ENCODE measurements around the gene CENPK. TPM values are rescaled to one million over a fixed set of nuclear protein-coding genes. Genes with fewer than 3 reads are reported as not detected.
"Not testable (repeated sequence)": the region's sequence is repeated elsewhere in the genome, so short reads cannot be mapped to it uniquely, and the experiment has no call there.

Gene CENPK
- total RNA-seq, 1 experiment from 2014 or later: 42.2 TPM

DNA sequence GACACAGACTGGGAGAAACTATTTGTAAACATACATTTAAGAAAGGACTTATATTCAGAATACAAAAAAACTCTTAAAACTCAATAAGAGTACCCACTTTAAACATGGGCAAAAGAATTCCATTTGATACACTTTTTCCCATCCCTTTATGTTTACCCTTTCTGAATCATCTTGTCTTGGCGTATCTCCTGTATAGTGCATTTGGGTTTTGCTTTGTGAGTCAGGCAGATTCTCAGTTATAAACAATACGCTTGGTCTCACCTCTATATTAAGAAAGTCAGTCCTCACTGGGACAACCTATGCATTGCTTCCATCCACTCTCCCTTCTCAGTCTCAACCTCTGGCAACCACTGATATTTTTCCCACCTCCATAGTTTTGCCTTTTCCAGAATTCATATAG lies 54.0 kb downstream of the CENPK start:
- no peak for DNase-seq (ENCODE audit: low read depth)

DNA sequence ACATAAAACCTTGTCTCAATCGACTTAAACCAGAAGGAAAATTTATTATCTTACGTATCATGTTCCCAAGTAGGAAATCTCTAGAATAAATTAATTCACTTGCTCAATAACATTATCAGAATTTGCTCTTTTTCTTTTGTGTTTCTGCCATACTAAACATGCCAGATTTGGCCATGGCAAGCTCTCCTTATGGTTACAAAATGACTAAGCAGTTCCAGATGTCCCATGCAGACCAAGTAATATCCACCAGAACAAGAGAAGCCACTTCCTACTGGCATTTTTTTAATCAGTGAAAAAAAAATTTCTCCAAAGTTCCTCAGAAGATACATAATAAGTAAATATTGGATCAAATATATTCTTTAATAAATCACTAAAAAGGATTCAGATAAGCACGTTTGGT lies 56.0 kb downstream of the CENPK start:
- peak; percentile 16 for DNase-seq (ENCODE audit: low read depth)

DNA sequence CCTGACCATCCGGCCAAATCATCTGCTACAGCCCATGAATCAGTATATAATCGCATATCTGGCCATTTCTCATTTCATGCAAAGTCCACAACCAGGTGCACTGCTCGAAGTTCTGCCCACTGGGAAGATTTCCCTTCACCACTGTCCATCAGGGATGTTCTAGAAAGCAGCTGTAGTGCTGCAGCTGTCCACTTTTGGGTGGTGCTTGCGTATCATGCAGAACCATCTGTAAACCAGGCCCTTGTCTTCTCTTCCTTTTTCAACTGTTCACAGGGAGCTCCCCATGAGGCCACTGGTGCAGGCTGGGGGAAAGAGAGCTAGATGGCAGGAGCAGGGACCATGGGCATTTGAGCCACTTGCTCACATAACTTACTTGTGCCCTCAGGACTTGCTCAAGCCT lies 73.8 kb downstream of the CENPK start:
- no peak for DNase-seq (ENCODE audit: low read depth)

- not testable (repeated sequence) for DNase-seq (ENCODE audit: low read depth)
These were observed 74.8 kb downstream of the CENPK start for GRCh38 chr5:65488038-65488687.

- DNase-seq (ENCODE audit: low read depth): not testable (repeated sequence)
These were observed 76.2 kb downstream of the CENPK start for GRCh38 chr5:65486803-65487202.

GRCh38 chr5:65485405-65485804 lies 77.6 kb downstream of the CENPK start:
- no peak for DNase-seq (ENCODE audit: low read depth)

- peak; percentile 43 for DNase-seq (ENCODE audit: low read depth)
These were observed 79.2 kb downstream of the CENPK start for GRCh38 chr5:65483546-65484346.

DNA sequence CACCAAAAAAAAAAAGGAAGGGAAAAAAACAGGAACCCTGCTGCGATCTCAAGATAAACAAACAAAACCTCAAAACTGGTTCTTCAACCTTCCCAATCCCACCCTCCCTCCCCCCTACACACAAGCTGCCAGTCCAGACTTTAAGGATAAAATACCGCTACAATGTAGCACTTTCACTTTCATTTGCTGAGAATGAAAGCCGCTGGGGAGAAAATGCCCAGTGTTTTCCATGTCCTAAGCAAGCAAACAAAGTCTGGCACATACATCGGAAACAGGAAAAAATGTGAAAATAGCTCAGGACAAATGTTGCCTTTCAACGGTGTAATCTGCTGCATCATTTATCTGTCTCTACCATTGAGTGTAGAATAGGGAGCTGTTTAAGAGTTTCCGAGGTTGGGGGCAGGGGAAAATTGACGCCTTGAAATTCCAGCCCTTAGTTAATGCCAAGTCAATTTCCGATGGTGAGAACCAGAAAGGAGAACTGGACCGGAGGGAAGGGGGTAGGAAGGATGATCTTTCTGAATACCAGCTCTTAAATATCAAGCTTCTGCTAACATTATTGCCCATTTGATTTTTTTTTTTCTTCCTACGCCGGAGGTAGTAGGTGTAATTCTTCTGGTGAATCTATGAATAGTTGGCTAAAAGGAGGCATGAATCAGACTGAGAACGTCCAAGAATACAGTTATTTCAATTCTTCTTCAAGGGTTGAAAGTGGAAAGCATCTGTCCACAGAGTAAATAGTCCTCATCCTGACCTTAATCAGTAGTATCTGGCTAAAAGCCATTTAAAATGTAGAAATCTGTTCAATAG lies 80.0 kb downstream of the CENPK start:
- peak; percentile 71 for DNase-seq (ENCODE audit: low read depth)

DNA sequence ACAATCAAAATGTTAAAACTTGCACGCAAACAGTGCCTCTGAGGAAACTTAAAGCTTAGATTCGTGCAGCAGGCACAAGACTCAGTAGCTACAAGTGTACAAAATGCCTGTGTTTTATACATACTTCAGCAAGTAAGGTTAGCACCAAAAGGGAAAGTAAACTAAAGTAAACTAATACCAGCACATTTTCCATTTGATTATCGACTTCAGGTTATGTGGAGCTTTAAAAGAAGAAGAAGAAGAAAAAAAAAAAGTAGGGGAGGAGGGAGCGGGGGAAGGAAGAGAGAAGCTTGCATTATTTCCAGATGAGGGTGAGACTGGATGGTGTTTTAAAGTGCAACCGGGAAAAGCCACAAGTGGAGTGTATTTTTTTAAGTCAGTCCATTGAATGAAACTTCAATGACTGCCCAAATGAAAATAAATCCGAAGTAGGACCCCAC lies 80.7 kb downstream of the CENPK start:
- no peak for DNase-seq (ENCODE audit: low read depth)

GRCh38 chr5:65481635-65482295 lies 81.2 kb downstream of the CENPK start, which contains the start of gene ADAMTS6:
TSS of gene ADAMTS6 (minus strand) at chr5:65481920. CDS start at chr5:65473673, 8,247 bp downstream.
- DNase-seq (ENCODE audit: low read depth): peak; percentile 95

DNA sequence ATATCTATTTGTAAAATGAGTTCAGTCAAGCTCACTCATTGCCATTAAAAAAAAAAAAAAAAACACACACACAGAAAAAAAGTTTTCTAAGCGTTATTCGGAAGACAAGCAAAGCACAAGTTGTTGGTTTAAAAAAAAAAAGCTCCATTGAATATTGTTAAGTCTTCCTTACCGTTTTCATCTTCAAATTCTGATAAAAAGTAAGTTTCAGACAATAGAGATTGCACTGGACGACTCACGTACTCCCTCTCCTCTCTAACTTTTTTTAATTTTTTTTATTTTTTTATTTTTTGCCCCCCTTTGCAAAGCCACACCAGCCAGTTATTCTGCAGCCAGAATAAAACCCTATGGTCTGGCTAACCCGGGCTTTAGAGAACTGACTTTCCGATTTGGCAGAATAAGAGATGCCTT lies 81.8 kb downstream of the CENPK start:
- DNase-seq (ENCODE audit: low read depth): peak; percentile 11

DNA sequence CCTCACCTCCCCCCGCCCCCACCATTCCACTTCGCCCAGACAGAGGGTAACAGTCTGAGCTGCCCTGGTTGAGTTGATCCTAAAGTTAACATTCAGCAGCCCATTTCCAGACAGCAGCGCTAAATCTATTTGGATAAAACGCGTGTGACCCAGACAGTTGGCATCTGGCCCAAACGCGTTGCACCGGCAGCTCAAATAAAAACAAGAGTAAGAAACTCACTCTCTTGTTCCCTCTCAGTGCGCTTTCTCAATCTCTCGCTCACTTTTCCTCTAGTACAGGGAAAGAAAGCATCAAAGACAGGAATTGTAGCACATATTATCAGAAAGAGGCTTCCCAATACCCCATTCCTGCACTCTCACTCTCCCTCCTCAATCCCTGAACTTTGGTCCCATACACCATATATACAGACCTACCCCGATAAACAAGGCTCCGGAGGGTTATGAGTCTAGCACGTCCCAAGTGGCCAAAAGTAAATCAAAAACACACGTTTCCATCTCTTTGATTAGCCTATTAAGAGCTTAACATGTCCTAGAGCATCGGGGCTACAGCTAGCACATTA lies 82.6 kb downstream of the CENPK start:
- DNase-seq (ENCODE audit: low read depth): peak; percentile 88

GRCh38 chr5:65479527-65479926 lies 83.4 kb downstream of the CENPK start:
- DNase-seq (ENCODE audit: low read depth): no peak

DNA sequence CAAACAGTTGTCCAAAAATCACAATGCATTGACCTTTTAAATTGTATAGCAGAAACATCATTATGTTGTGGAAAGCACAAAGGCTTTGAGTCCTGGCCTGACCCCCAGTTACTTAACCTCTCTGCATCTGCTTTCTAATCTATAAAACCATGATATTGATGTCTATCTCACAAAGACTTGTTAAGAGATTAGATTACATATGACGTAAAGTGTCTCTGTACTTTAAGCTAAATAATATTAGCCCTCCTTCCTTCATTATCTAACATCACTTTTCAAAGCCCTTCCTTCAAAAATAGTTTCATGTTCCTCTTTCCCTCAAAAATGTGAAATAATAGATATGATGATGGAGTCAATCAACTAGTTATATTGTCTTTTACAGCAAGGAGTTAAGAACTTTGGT lies 84.6 kb downstream of the CENPK start:
- no peak for DNase-seq (ENCODE audit: low read depth)

DNA sequence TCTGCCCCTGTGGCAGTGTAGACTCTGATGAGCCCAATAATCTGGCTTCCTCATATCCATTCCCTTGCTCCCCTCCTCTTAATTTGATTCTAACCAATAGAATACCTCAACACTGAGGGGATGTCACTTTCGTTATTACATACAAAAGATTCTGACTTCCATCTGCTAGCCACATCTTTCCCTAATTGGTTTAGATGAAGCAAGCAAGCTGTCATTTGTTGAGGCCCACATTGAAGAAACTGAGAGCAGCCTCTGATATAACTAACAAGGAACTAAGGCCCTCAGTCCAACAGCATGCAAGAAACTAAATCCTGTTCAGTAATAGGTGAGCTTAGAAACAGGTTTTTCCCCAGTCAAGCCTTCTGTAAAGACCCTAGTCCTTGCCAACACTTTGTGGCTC lies 87.1 kb downstream of the CENPK start:
- DNase-seq (ENCODE audit: low read depth): no peak

GRCh38 chr5:65475336-65475735 lies 87.6 kb downstream of the CENPK start:
- no peak for DNase-seq (ENCODE audit: low read depth)

- DNase-seq (ENCODE audit: low read depth): no peak
These were observed 88.7 kb downstream of the CENPK start for GRCh38 chr5:65474130-65474711.

DNA sequence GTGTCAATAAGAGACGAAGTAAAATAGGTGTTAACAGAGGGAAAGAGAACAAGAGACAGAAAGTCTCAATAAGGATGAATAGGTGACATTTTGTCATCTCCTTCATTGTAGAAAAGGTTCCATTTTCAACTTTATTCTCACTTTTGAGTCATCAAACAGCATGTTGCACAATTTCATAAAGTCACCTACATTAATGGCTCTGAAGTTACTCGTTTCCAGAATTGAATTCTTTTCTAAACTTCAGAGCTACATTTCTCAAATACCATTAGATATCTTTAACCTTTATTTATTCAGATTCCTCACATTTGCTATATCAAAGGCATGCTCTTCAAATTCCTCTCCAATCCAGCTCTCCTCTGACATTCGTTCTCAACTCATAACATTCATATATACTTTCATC lies 94.3 kb downstream of the CENPK start:
- DNase-seq (ENCODE audit: low read depth): no peak

All from Daoy (cell line).